Astrocyte (in vitro differentiated cells and primary cell): ENCODE results near the gene ZFHX3.

ENCODE experiments used
- EZH2 ChIP-seq: IDR thresholded peaks from 2 replicates; pipeline ENCODE4 v1.6.1; 2012; ENCODE audit warnings: mild to moderate bottlenecking, low read length, inconsistent platforms; ENCODE audit not compliant: insufficient read depth
- TF ChIP-seq, protein P1 (sequence below): IDR thresholded peaks from 2 replicates; pipeline ENCODE4 v1.5.1; 2011; ENCODE audit warnings: low read depth, mild to moderate bottlenecking, inconsistent platforms, low read length, moderate library complexity; ENCODE audit not compliant: insufficient read depth

DNA sequence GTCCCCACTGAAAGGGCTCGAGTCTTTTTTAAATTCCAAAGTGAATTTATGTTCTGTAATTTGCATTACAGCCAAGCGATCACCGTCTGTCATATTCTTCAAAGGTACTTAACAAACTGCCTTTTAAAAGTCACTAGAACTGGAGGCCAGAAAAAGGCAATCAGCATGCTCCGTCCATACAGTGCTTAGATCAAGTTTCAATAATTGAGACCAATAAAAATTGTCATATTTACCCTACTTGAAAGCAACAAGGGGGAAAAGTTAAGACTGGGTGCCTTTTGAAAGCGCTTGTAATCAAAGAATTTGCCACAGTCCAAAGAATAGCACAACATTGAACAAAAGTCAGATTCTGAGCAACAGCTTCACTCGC is 9.0 kb upstream of the ZFHX3 start:
- TF ChIP-seq, protein P1, sequence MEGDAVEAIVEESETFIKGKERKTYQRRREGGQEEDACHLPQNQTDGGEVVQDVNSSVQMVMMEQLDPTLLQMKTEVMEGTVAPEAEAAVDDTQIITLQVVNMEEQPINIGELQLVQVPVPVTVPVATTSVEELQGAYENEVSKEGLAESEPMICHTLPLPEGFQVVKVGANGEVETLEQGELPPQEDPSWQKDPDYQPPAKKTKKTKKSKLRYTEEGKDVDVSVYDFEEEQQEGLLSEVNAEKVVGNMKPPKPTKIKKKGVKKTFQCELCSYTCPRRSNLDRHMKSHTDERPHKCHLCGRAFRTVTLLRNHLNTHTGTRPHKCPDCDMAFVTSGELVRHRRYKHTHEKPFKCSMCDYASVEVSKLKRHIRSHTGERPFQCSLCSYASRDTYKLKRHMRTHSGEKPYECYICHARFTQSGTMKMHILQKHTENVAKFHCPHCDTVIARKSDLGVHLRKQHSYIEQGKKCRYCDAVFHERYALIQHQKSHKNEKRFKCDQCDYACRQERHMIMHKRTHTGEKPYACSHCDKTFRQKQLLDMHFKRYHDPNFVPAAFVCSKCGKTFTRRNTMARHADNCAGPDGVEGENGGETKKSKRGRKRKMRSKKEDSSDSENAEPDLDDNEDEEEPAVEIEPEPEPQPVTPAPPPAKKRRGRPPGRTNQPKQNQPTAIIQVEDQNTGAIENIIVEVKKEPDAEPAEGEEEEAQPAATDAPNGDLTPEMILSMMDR = no peak
- no peak for TF ChIP-seq EZH2
